K562 (cell line): ENCODE data around the gene TTC28. TPM values are rescaled to one million over a fixed set of nuclear protein-coding genes. Genes with fewer than 3 reads are reported as not detected.

ENCODE experiments used
- ATAC-seq: fragments of 200-7000 bp; cut with Tn5 transposase; 3 replicates; pipeline ENCODE4 v1.9.1; 2020; ENCODE audit warnings: moderate library complexity
- BruUV-seq: library from RNA; stranded (reverse); fragments of 400-500 nt; replicated peaks from 2 replicates; lab custom pipeline; 2021; lab: Mats Ljungman, UMichigan
- CTCF ChIA-PET: fragments of 300-600 bp; formaldehyde crosslinking; extraction: SDS; loops from one replicate; lab custom pipeline; 2021; ENCODE audit warnings: low intra/inter-chr PET ratio; lab: Yijun Ruan, JAX
- POLR2A ChIA-PET: fragments of 300-600, 350-650 bp; sonication (Branson Sonifier 250); formaldehyde crosslinking; extraction: SDS; loops from one replicate; lab custom pipeline; 2021; ENCODE audit warnings: antibody characterized with exemption, inconsistent platforms; lab: Yijun Ruan, JAX
- DNase-seq, 4 experiments: peaks; one replicate each; pipeline versions ENCODE4 v3.0.0 to v3.0.0-alpha.2; 2011 to 2018; ENCODE audit warnings: low spot score in 3 of 4, mixed read lengths in 3 of 4; ENCODE audit errors: extremely low read depth in 1 of 4
- FAIRE-seq: peaks from 2 replicates; lab custom pipeline; 2011; peaks lifted over from hg19 to GRCh38; lab: Jason Lieb, UNC
- H2AFZ ChIP-seq: 2 replicates; pipeline ENCODE4 v1.6.0; 2011; ENCODE audit warnings: low read depth, low read length, control low read depth, inconsistent platforms
- H3K27ac ChIP-seq: fragments of 200-600 bp; 3 replicates; pipeline ENCODE4 v1.8.0; 2011; ENCODE audit warnings: low read depth, mild to moderate bottlenecking, control low read depth, inconsistent platforms, low read length, moderate library complexity, mixed read lengths; ENCODE audit errors: extremely low read depth
- H3K27me3 ChIP-seq, 2 experiments: fragments of 300-600 bp in 1 of 2; 2 replicates in 1 of 2; 3 replicates in 1 of 2; pipeline versions ENCODE4 v1.6.0 to v1.8.0; 2011; ENCODE audit warnings: inconsistent platforms in 2 of 2, low read length in 2 of 2, mild to moderate bottlenecking in 1 of 2, mixed read lengths in 1 of 2, moderate library complexity in 1 of 2; ENCODE audit not compliant: control insufficient read depth in 2 of 2, insufficient read depth in 2 of 2
- H3K36me3 ChIP-seq: fragments of 300-600 bp; 3 replicates; pipeline ENCODE4 v1.8.0; 2011; ENCODE audit warnings: mild to moderate bottlenecking, low read length, inconsistent platforms; ENCODE audit not compliant: control insufficient read depth, insufficient read depth
- H3K4me1 ChIP-seq, 2 experiments: fragments of 200-600 bp in 1 of 2; replicated peaks in 1 of 2; 2 replicates in 1 of 2; 3 replicates in 1 of 2; pipeline versions ENCODE4 v1.5.1 to v1.8.0; 2011; ENCODE audit warnings: inconsistent platforms in 2 of 2, low read length in 2 of 2, mild to moderate bottlenecking in 1 of 2, mixed read lengths in 1 of 2, moderate library complexity in 1 of 2; ENCODE audit not compliant: control insufficient read depth in 2 of 2, insufficient read depth in 2 of 2
- H3K4me2 ChIP-seq: 2 replicates; pipeline ENCODE4 v1.6.1; 2011; ENCODE audit warnings: low read length, control low read depth, inconsistent platforms, mixed read lengths; ENCODE audit not compliant: insufficient read depth
- H3K4me3 ChIP-seq: fragments of 200-600 bp; sonication (generic), shearing (Covaris generic); 2 replicates; pipeline ENCODE4 v1.5.1; 2016; ENCODE audit warnings: control low read depth, inconsistent platforms
- H3K79me2 ChIP-seq: fragments of 200-600 bp; 3 replicates; pipeline ENCODE4 v1.8.0; 2011; ENCODE audit warnings: low read length, inconsistent platforms; ENCODE audit not compliant: control insufficient read depth, insufficient read depth
- H3K9ac ChIP-seq, 2 experiments: 2 replicates each; pipeline versions ENCODE4 v1.6.0 to v1.6.1; 2011; ENCODE audit warnings: low read depth in 2 of 2, low read length in 2 of 2, control low read depth in 1 of 2, inconsistent platforms in 1 of 2, mild to moderate bottlenecking in 1 of 2, mixed read lengths in 1 of 2; ENCODE audit not compliant: insufficient read depth in 1 of 2
- H3K9me1 ChIP-seq: one replicate; pipeline ENCODE4 v1.6.0; 2011; ENCODE audit warnings: inconsistent platforms, mild to moderate bottlenecking, low read length, moderate library complexity; ENCODE audit not compliant: control insufficient read depth, insufficient read depth
- H3K9me3 ChIP-seq: replicated peaks from 2 replicates; pipeline ENCODE4 v1.5.1; 2011; ENCODE audit warnings: low read depth, low read length, inconsistent platforms; ENCODE audit not compliant: control insufficient read depth, insufficient read depth
- H4K20me1 ChIP-seq: replicated peaks from 2 replicates; pipeline ENCODE4 v1.6.1; 2011; ENCODE audit warnings: low read length, inconsistent platforms, mixed read lengths; ENCODE audit not compliant: control insufficient read depth, insufficient read depth
- BACH1 ChIP-seq: fragments of 200-800 bp; sonication (Bioruptor generic); IDR thresholded peaks from 2 replicates; pipeline ENCODE4 v1.6.1; 2016; ENCODE audit warnings: missing genetic modification characterization, missing compliant biosample characterization
- BCL6 ChIP-seq: fragments of 250-450 bp; sonication (Bioruptor Pico); IDR thresholded peaks from 2 replicates; pipeline ENCODE4 v1.4.0; 2020
- CBX1 ChIP-seq: sonication (generic); IDR thresholded peaks from 2 replicates; pipeline ENCODE4 v1.6.1; 2016; ENCODE audit warnings: antibody characterized with exemption, low read depth, mild to moderate bottlenecking
- CEBPG ChIP-seq, 3 experiments: fragments of 200-800 bp in 1 of 3; sonication (Bioruptor generic) in 1 of 3; sonication (generic) in 1 of 3; formaldehyde crosslinking in 1 of 3; IDR thresholded peaks in 2 of 3; conservative IDR thresholded peaks in 1 of 3; 2 replicates each; pipeline versions ENCODE4 v1.6.1 to v1.8.0; 2016 to 2022; ENCODE audit warnings: missing compliant biosample characterization in 2 of 3, missing genetic modification characterization in 2 of 3, mild to moderate bottlenecking in 1 of 3, missing genetic modification reagents in 1 of 3
- NFE2 ChIP-seq: IDR thresholded peaks from 2 replicates; pipeline ENCODE4 v1.6.1; 2014; ENCODE audit warnings: antibody characterized with exemption, low read depth
- NFRKB ChIP-seq: fragments of 450-650 bp; IDR thresholded peaks from 2 replicates; pipeline ENCODE4 v1.6.1; 2016; ENCODE audit warnings: low read depth
- NR2C2 ChIP-seq, 2 experiments: fragments of 200-800 bp in 1 of 2; sonication (Bioruptor generic) in 1 of 2; sonication (generic) in 1 of 2; formaldehyde crosslinking in 1 of 2; IDR thresholded peaks; 2 replicates each; pipeline versions ENCODE4 v1.6.1 to v1.8.0; 2016 to 2022; ENCODE audit warnings: mild to moderate bottlenecking in 1 of 2, missing compliant biosample characterization in 1 of 2, missing genetic modification characterization in 1 of 2, missing genetic modification reagents in 1 of 2
- PBX2 ChIP-seq, 2 experiments: IDR thresholded peaks in 1 of 2; conservative IDR thresholded peaks in 1 of 2; 2 replicates each; pipeline ENCODE4 v1.6.1; 2016; ENCODE audit warnings: low read depth in 2 of 2, mild to moderate bottlenecking in 1 of 2, missing compliant biosample characterization in 1 of 2, missing genetic modification characterization in 1 of 2, moderate library complexity in 1 of 2
- PML ChIP-seq: IDR thresholded peaks from 2 replicates; pipeline ENCODE4 v1.6.1; 2012; ENCODE audit warnings: low read length, inconsistent platforms
- WGBS: fragments of 100-300 bp; shearing (Covaris generic); methylation state at CpG from one replicate; pipeline ENCODE4 v1.1.6; 2016; ENCODE audit warnings: low coverage, mixed read lengths; ENCODE audit not compliant: insufficient coverage; ENCODE audit errors: missing lambda C conversion rate; 5-methylcytosine and 5-hydroxymethylcytosine counted together
- in situ Hi-C: fragments of 300-500 bp; cut with MboI; formaldehyde crosslinking; loops from 4 replicates; pipeline ENCODE4 v1.15.0; 2018; ENCODE audit warnings: inconsistent platforms, mixed read lengths
- intact Hi-C: fragments of 100-400 bp; cut with micrococcal nuclease; formaldehyde crosslinking; loops from 2 replicates; pipeline ENCODE4 v1.14.2; 2022
- polyA plus RNA-seq, 8 experiments: library from polyadenylated mRNA; depleted of rRNA in 4 of 8; stranded (reverse) in 5 of 8; unstranded in 3 of 8; fragments of >200 nt; fragmentation: Nextera tagmentation in 2 of 8; fragmentation: Illumina TruSeq in 1 of 8; extraction: Ambion mirVana in 2 of 8; extraction: Trizol in 1 of 8; gene quantifications; 2 replicates each; pipeline versions ENCODE4 v1.2.1 to v1.2.3, GENCODE V29; 2011 to 2014; ENCODE audit warnings: inconsistent platforms in 1 of 8, missing spikeins in 1 of 8
- total RNA-seq, 7 experiments: library from RNA; depleted of rRNA in 6 of 7; stranded (reverse); fragments of >200 nt in 6 of 7; fragmentation: Illumina TruSeq in 2 of 7; extraction: Trizol in 2 of 7; gene quantifications; 2 replicates each; pipeline versions ENCODE4 v1.2.1 to v1.2.3, GENCODE V29; 2011 to 2021; ENCODE audit warnings: low replicate concordance in 1 of 7

Gene TTC28
- total and polyA plus RNA-seq, 9 of the 15 experiments (the other 6 are each of a cell fraction or from before 2014, with no cell fraction given), result 0.22 to 10.7 (median 3.1) TPM

- intact Hi-C loops (no loop called here), in situ Hi-C loops (no loop called here)
- Histone ChIP-seq H3K79me2 (no peaks in the 10 kb centered on the region), H3K27ac (no peak overlapping the region), H2AFZ (no peak overlapping the region), H3K27me3 (no peaks in the 10 kb centered on the region), H3K4me2 (no peak overlapping the region), H3K9me3 (no peaks in the 10 kb centered on the region), H3K9ac (no peak overlapping the region), H3K4me3 (no peak overlapping the region), H3K36me3 (no peaks in the 10 kb centered on the region), H3K9me1 (no peaks in the 10 kb centered on the region), H3K4me1 (no peaks in the 10 kb centered on the region), H4K20me1 (no peaks in the 10 kb centered on the region)
- FAIRE-seq (no peak), DNase-seq (no peak), ATAC-seq (no peak)
- WGBS, result 0% methylated on average over 1 of the region's 1 CpG
- TF ChIP-seq BCL6 (CRISPR knock-in tag), result no peak
- TF ChIP-seq CEBPG (CRISPR knock-in tag; IDR thresholded peaks at IDR 0.05), result no peak
- TF ChIP-seq CEBPG (tag; conservative IDR thresholded peaks at IDR 0.05 in 1 of 2, IDR thresholded peaks at IDR 0.05 in 1 of 2), result peak; percentile 42 to 63; a peak in 3 of 4 replicates
- ChIA-PET POLR2A (interaction anchor here (0.6 kb wide), 1 partner anchor 20 kb away, joined by 3 read pairs; no protein-coding TSS in a partner anchor), CTCF (no interaction called here)
- no TSS peak for BruUV-seq
Measured at GRCh38 chr22:28454431-28455064, 225.1 kb downstream of the TTC28 start.

GRCh38 chr22:28450109-28450508 is 229.5 kb downstream of the TTC28 start:
- DNase-seq (no peak), ATAC-seq (no peak), FAIRE-seq (no peak)
- H3K4me2 ChIP-seq, result no peak overlapping the region
- in situ Hi-C loops (no loop called here), intact Hi-C loops (no loop called here)
- H2AFZ ChIP-seq, result no peak overlapping the region
- ChIA-PET POLR2A (no interaction called here), CTCF (no interaction called here)
- H3K9ac ChIP-seq, result no peak overlapping the region
- H3K9me3 ChIP-seq, result no peaks in the 10 kb centered on the region
- no TSS peak for BruUV-seq
- no peaks in the 10 kb centered on the region for H3K36me3 ChIP-seq
- no peak overlapping the region for H3K27ac ChIP-seq
- WGBS, result 64% methylated on average over 1 of the region's 1 CpG
- H3K4me3 ChIP-seq, result no peak overlapping the region
- no peaks in the 10 kb centered on the region for H3K27me3 ChIP-seq
- peaks cover 0 to 8% of the 10 kb centered on the region in 2 experiments; a peak in 1 of 5 replicates for H3K4me1 ChIP-seq
- no peaks in the 10 kb centered on the region for H3K9me1 ChIP-seq
- H3K79me2 ChIP-seq, result no peaks in the 10 kb centered on the region
- H4K20me1 ChIP-seq, result no peaks in the 10 kb centered on the region
- TF ChIP-seq BACH1 (tag) (no peak), NFE2 (no peak), PML (no peak), CBX1 (no peak), PBX2 (CRISPR knock-in tag; IDR thresholded peaks at IDR 0.05; ENCODE audit: low read depth) (no peak), PBX2 (tag; conservative IDR thresholded peaks at IDR 0.05; ENCODE audit: low read depth) (no peak), NR2C2 (CRISPR knock-in tag; IDR thresholded peaks at IDR 0.05) (no peak), NR2C2 (tag; IDR thresholded peaks at IDR 0.05) (no peak), NFRKB (no peak)
